GM12872 (cell line): ENCODE data around the gene C1orf167.

Source experiments
- CTCF ChIP-seq: IDR thresholded peaks from 3 replicates; pipeline ENCODE4 v1.5.1; 2011; ENCODE audit warnings: low read depth, mild to moderate bottlenecking, low read length, moderate library complexity; ENCODE audit not compliant: insufficient read depth

C1orf167 gene

GRCh38 chr1:11766429-11766776 lies 4.4 kb downstream of the C1orf167 start:
- no peak for TF ChIP-seq CTCF

GRCh38 chr1:11767922-11768704 lies 6.1 kb downstream of the C1orf167 start:
- TF ChIP-seq CTCF, result no peak

GRCh38 chr1:11768821-11769220 lies 6.8 kb downstream of the C1orf167 start:
- TF ChIP-seq CTCF, result no peak

GRCh38 chr1:11769274-11769673 lies 7.3 kb downstream of the C1orf167 start:
- no peak for TF ChIP-seq CTCF

GRCh38 chr1:11770011-11770410 lies 8.0 kb downstream of the C1orf167 start:
- no peak for TF ChIP-seq CTCF

- TF ChIP-seq CTCF, result no peak
These were observed 9.6 kb downstream of the C1orf167 start for GRCh38 chr1:11771481-11772043.

GRCh38 chr1:11772458-11772857 lies 10.5 kb downstream of the C1orf167 start:
- no peak for TF ChIP-seq CTCF

GRCh38 chr1:11774753-11775152 lies 12.8 kb downstream of the C1orf167 start:
- no peak for TF ChIP-seq CTCF
